OCI-LY3 (cell line): ENCODE data around the gene SFXN5.

ENCODE experiments used
- H2AFZ ChIP-seq: fragments of 200-600, 300-600 bp; shearing (Covaris generic); 2 replicates; pipeline ENCODE4 v1.6.0; 2014; ENCODE audit warnings: antibody characterized with exemption, low read depth, low read length
- H3K27ac ChIP-seq: fragments of 200-600, 300-600 bp; sonication (generic); 2 replicates; pipeline ENCODE4 v1.5.1; 2014; ENCODE audit warnings: mild to moderate bottlenecking, low read length, moderate library complexity, mixed read lengths
- H3K27me3 ChIP-seq: fragments of 200-600, 300-600 bp; sonication (generic); 2 replicates; pipeline ENCODE4 v1.6.1; 2014; ENCODE audit warnings: low read depth, low read length, mixed read lengths
- H3K36me3 ChIP-seq: fragments of 200-600, 300-600 bp; sonication (generic); replicated peaks from 2 replicates; pipeline ENCODE3; 2014; ENCODE audit warnings: low read depth, low read length, mixed read lengths
- H3K4me1 ChIP-seq: fragments of 300-600, 200-600 bp; sonication (generic); 2 replicates; pipeline ENCODE4 v1.6.1; 2014; ENCODE audit warnings: low read length, mixed read lengths
- H3K4me2 ChIP-seq: fragments of 200-600, 300-600 bp; sonication (generic); 2 replicates; pipeline ENCODE4 v1.6.1; 2014; ENCODE audit warnings: low read length, mixed read lengths
- H3K4me3 ChIP-seq: fragments of 300-600, 200-600 bp; sonication (generic); 2 replicates; pipeline ENCODE4 v1.5.1; 2014; ENCODE audit warnings: antibody characterized with exemption, mild to moderate bottlenecking, low read length, moderate library complexity
- H3K79me2 ChIP-seq: fragments of 300-600, 200-600 bp; shearing (Covaris generic); 2 replicates; pipeline ENCODE4 v1.6.1; 2014; ENCODE audit warnings: mild to moderate bottlenecking, low read length, mixed read lengths
- H3K9ac ChIP-seq: fragments of 300-600, 200-600 bp; shearing (Covaris generic); 2 replicates; pipeline ENCODE4 v1.6.0; 2014; ENCODE audit warnings: mild to moderate bottlenecking, low read length, moderate library complexity
- H3K9me3 ChIP-seq: fragments of 200-600, 300-600 bp; shearing (Covaris generic); 2 replicates; pipeline ENCODE4 v1.6.1; 2014; ENCODE audit warnings: low read length, mixed read lengths; ENCODE audit not compliant: insufficient read depth
- H4K20me1 ChIP-seq: fragments of 200-600, 300-600 bp; sonication (generic); 2 replicates; pipeline ENCODE4 v1.6.1; 2016; ENCODE audit warnings: low read length, mixed read lengths; ENCODE audit not compliant: insufficient read depth
- CTCF ChIP-seq: fragments of 200-600, 300-600 bp; sonication (generic); IDR thresholded peaks from 2 replicates; pipeline ENCODE4 v1.5.1; 2014; ENCODE audit warnings: antibody characterized with exemption, low read length, low read depth
- EZH2phosphoT487 ChIP-seq: fragments of 200-600 bp; shearing (Covaris generic); IDR thresholded peaks from 2 replicates; pipeline ENCODE4 v1.6.1; 2018; ENCODE audit warnings: antibody characterized with exemption, mixed run types, low read depth

Gene SFXN5

GRCh38 chr2:72925328-72925943, 146.1 kb downstream of the SFXN5 start:
- TF ChIP-seq EZH2phosphoT487 (no peak), CTCF (no peak)
- H2AFZ ChIP-seq = no peak overlapping the region
- no peak overlapping the region for H3K27ac ChIP-seq
- H3K27me3 ChIP-seq = peaks cover 15% of the 10 kb centered on the region
- H3K4me2 ChIP-seq = no peak overlapping the region
- H3K36me3 ChIP-seq = no peaks in the 10 kb centered on the region
- no peak overlapping the region for H3K9ac ChIP-seq
- H4K20me1 ChIP-seq = no peaks in the 10 kb centered on the region
- H3K4me1 ChIP-seq = peaks cover 17% of the 10 kb centered on the region
- no peaks in the 10 kb centered on the region for H3K79me2 ChIP-seq
- no peak overlapping the region for H3K4me3 ChIP-seq
- no peaks in the 10 kb centered on the region for H3K9me3 ChIP-seq

GRCh38 chr2:72924353-72925240, 146.9 kb downstream of the SFXN5 start:
- H3K27me3 ChIP-seq = peaks cover 15% of the 10 kb centered on the region
- no peaks in the 10 kb centered on the region for H4K20me1 ChIP-seq

GRCh38 chr2:72923833-72924352, 147.6 kb downstream of the SFXN5 start:
- no peak overlapping the region for H3K4me3 ChIP-seq
- no peak overlapping the region for H3K4me2 ChIP-seq

More at GRCh38 chr2:72924353-72925240, 146.9 kb downstream of the SFXN5 start:
- H3K4me3 ChIP-seq = no peak overlapping the region
- H3K9me3 ChIP-seq = no peaks in the 10 kb centered on the region
- H3K36me3 ChIP-seq = no peaks in the 10 kb centered on the region
- no peak overlapping the region for H3K27ac ChIP-seq
- no peaks in the 10 kb centered on the region for H3K79me2 ChIP-seq
- no peak overlapping the region for H2AFZ ChIP-seq
- H3K4me2 ChIP-seq = no peak overlapping the region
- TF ChIP-seq EZH2phosphoT487 (no peak), CTCF (no peak)
- H3K4me1 ChIP-seq = peaks cover 9% of the 10 kb centered on the region; the same call in 1 of the 2 replicates
- H3K9ac ChIP-seq = no peak overlapping the region

More at GRCh38 chr2:72923833-72924352, 147.6 kb downstream of the SFXN5 start:
- H3K4me1 ChIP-seq = peaks cover 8% of the 10 kb centered on the region; the same call in 1 of the 2 replicates
- H3K9ac ChIP-seq = no peak overlapping the region
- no peak overlapping the region for H2AFZ ChIP-seq
- no peaks in the 10 kb centered on the region for H3K79me2 ChIP-seq
- no peaks in the 10 kb centered on the region for H3K9me3 ChIP-seq
- H3K36me3 ChIP-seq = no peaks in the 10 kb centered on the region
- no peaks in the 10 kb centered on the region for H4K20me1 ChIP-seq
- no peak overlapping the region for H3K27ac ChIP-seq
- TF ChIP-seq EZH2phosphoT487 = no peak
- no peak for TF ChIP-seq CTCF
- peaks cover 15% of the 10 kb centered on the region for H3K27me3 ChIP-seq
